Activated T-cell treated with anti-CD3 and anti-CD28 coated beads, Interleukin-2, amount 50 U/mL, for 72 hours (primary cell): ENCODE results near the gene ACAN. TPM values are rescaled to one million over a fixed set of nuclear protein-coding genes. Genes with fewer than 3 reads are reported as not detected.
A peak's percentile ranks its signal among the peaks of the same experiment; 100 is the strongest.

Experiments
- ATAC-seq, 2 donors: fragments of 150-1000 bp; cut with Tn5 transposase; replicated peaks in 1 of 2; 2 replicates each; pipeline ENCODE4 v1.10.0; 2021; ENCODE audit warnings: moderate library complexity in 2 of 2, mild to moderate bottlenecking in 1 of 2
- DNase-seq, 2 donors: peaks; one replicate each; pipeline ENCODE4 v3.0.0; 2021 to 2022; ENCODE audit warnings: mixed read lengths in 1 of 2
- H3K27ac Mint-ChIP-seq: one replicate; pipeline ENCODE4 v1.8.0; 2022; ENCODE audit warnings: mild to moderate bottlenecking, moderate library complexity, mixed read lengths
- H3K27me3 Mint-ChIP-seq: one replicate; pipeline ENCODE4 v1.8.0; 2022; ENCODE audit warnings: low read depth, mixed read lengths
- H3K36me3 Mint-ChIP-seq, 2 donors: one replicate each; pipeline ENCODE4 v1.8.0; 2022; ENCODE audit warnings: mixed read lengths in 2 of 2, mild to moderate bottlenecking in 1 of 2; ENCODE audit not compliant: insufficient read depth in 2 of 2
- H3K4me1 Mint-ChIP-seq: one replicate; pipeline ENCODE4 v1.8.0; 2022; ENCODE audit warnings: low read depth, mixed read lengths
- H3K4me3 Mint-ChIP-seq, 2 donors: one replicate each; pipeline ENCODE4 v1.8.0; 2022; ENCODE audit warnings: mild to moderate bottlenecking in 2 of 2, mixed read lengths in 2 of 2, moderate library complexity in 2 of 2
- H3K9me3 Mint-ChIP-seq, 2 donors: one replicate each; pipeline ENCODE4 v1.8.0; 2022; ENCODE audit warnings: mixed read lengths in 2 of 2
- total RNA-seq, 2 donors: library from RNA; stranded (reverse); gene quantifications; one replicate each; pipeline ENCODE4 v1.2.3, GENCODE V29; 2022

The ACAN gene
- not detected for total RNA-seq

- DNase-seq, result no peak
- no peak within 1 kb of the TSS for H3K27ac Mint-ChIP-seq
- peak within 1 kb of the TSS; percentile 77 to 80 for H3K4me3 Mint-ChIP-seq
- ATAC-seq, result no peak
- peaks cover 20% of the 10 kb centered on the region for H3K4me1 Mint-ChIP-seq
- peaks cover 0 to 3% of the 10 kb centered on the region in 2 donors for H3K36me3 Mint-ChIP-seq
- H3K9me3 Mint-ChIP-seq, result no peaks in the 10 kb centered on the region
- H3K27me3 Mint-ChIP-seq, result peaks cover 78% of the 10 kb centered on the region
Observed at GRCh38 chr15:88803241-88803919, at the start of gene ACAN. Gene ACAN (plus strand): TSS chr15:88803436. CDS start chr15:88836207, 32,771 bp downstream.

- H3K9me3 Mint-ChIP-seq, result no peaks in the 10 kb centered on the region
- ATAC-seq (no peak), DNase-seq (no peak)
- H3K27me3 Mint-ChIP-seq, result peaks cover 14% of the 10 kb centered on the region
- H3K4me1 Mint-ChIP-seq, result no peaks in the 10 kb centered on the region
- no peak overlapping the region for H3K4me3 Mint-ChIP-seq
- H3K27ac Mint-ChIP-seq, result no peak overlapping the region
- H3K36me3 Mint-ChIP-seq, result no peaks in the 10 kb centered on the region
Observed at GRCh38 chr15:88756521-88756920, 46.7 kb upstream of the ACAN start.

GRCh38 chr15:88756921-88757320, 46.3 kb upstream of the ACAN start:
- no peaks in the 10 kb centered on the region for H3K4me1 Mint-ChIP-seq
- DNase-seq (no peak), ATAC-seq (peak in 1 of 2 donors; percentile 36)
- no peak overlapping the region for H3K4me3 Mint-ChIP-seq
- no peaks in the 10 kb centered on the region for H3K36me3 Mint-ChIP-seq
- H3K27ac Mint-ChIP-seq, result no peak overlapping the region
- H3K27me3 Mint-ChIP-seq, result peaks cover 14% of the 10 kb centered on the region
- no peaks in the 10 kb centered on the region for H3K9me3 Mint-ChIP-seq

GRCh38 chr15:88759872-88760271, 43.4 kb upstream of the ACAN start:
- Mint-ChIP-seq H3K9me3 (no peaks in the 10 kb centered on the region), H3K4me3 (no peak overlapping the region), H3K4me1 (no peaks in the 10 kb centered on the region), H3K36me3 (no peaks in the 10 kb centered on the region), H3K27me3 (peaks cover 5% of the 10 kb centered on the region), H3K27ac (no peak overlapping the region)
- no peak for ATAC-seq
- no peak for DNase-seq

- Mint-ChIP-seq H3K36me3 (no peaks in the 10 kb centered on the region), H3K27me3 (peaks cover 10% of the 10 kb centered on the region), H3K9me3 (no peaks in the 10 kb centered on the region), H3K27ac (no peak overlapping the region), H3K4me3 (no peak overlapping the region), H3K4me1 (no peaks in the 10 kb centered on the region)
- DNase-seq, result no peak
- no peak for ATAC-seq
Observed at GRCh38 chr15:88764448-88764847, 38.8 kb upstream of the ACAN start.

GRCh38 chr15:88765212-88765611, 38.0 kb upstream of the ACAN start:
- H3K36me3 Mint-ChIP-seq, result peaks cover 0 to 2% of the 10 kb centered on the region in 2 donors
- no peak for DNase-seq
- peaks cover 0 to 3% of the 10 kb centered on the region in 2 donors for H3K9me3 Mint-ChIP-seq
- no peak overlapping the region for H3K4me3 Mint-ChIP-seq
- no peaks in the 10 kb centered on the region for H3K4me1 Mint-ChIP-seq
- H3K27ac Mint-ChIP-seq, result no peak overlapping the region
- H3K27me3 Mint-ChIP-seq, result peaks cover 17% of the 10 kb centered on the region
- ATAC-seq, result no peak

- Mint-ChIP-seq H3K36me3 (peaks cover 2 to 6% of the 10 kb centered on the region in 2 donors), H3K4me3 (peak overlapping the region in 1 of 2 donors; percentile 53)
Observed at GRCh38 chr15:88769161-88769971, 33.9 kb upstream of the ACAN start.

GRCh38 chr15:88775776-88776175, 27.5 kb upstream of the ACAN start:
- ATAC-seq (no peak), DNase-seq (no peak)
- H3K9me3 Mint-ChIP-seq, result peaks cover 2 to 4% of the 10 kb centered on the region in 2 donors
- peaks cover 11% of the 10 kb centered on the region for H3K27me3 Mint-ChIP-seq
- H3K4me3 Mint-ChIP-seq, result no peak overlapping the region
- H3K27ac Mint-ChIP-seq, result no peak overlapping the region
- H3K4me1 Mint-ChIP-seq, result no peaks in the 10 kb centered on the region
- peaks cover 1 to 5% of the 10 kb centered on the region in 2 donors for H3K36me3 Mint-ChIP-seq

More at GRCh38 chr15:88769161-88769971, 33.9 kb upstream of the ACAN start:
- DNase-seq, result no peak
- Mint-ChIP-seq H3K27me3 (peaks cover 33% of the 10 kb centered on the region), H3K4me1 (no peaks in the 10 kb centered on the region), H3K9me3 (peaks cover 0 to 3% of the 10 kb centered on the region in 2 donors), H3K27ac (no peak overlapping the region)
- no peak for ATAC-seq

- Mint-ChIP-seq H3K9me3 (peaks cover 2 to 4% of the 10 kb centered on the region in 2 donors), H3K27me3 (peaks cover 3% of the 10 kb centered on the region), H3K4me1 (no peaks in the 10 kb centered on the region), H3K27ac (no peak overlapping the region), H3K4me3 (no peak overlapping the region), H3K36me3 (peaks cover 1% of the 10 kb centered on the region in 2 donors)
- DNase-seq (no peak), ATAC-seq (no peak)
Observed at GRCh38 chr15:88776646-88777045, 26.6 kb upstream of the ACAN start.

GRCh38 chr15:88779944-88780343, 23.3 kb upstream of the ACAN start:
- ATAC-seq, result no peak
- H3K4me3 Mint-ChIP-seq, result no peak overlapping the region
- DNase-seq, result no peak
- H3K9me3 Mint-ChIP-seq, result peaks cover 2 to 4% of the 10 kb centered on the region in 2 donors
- H3K27me3 Mint-ChIP-seq, result peaks cover 6% of the 10 kb centered on the region
- H3K36me3 Mint-ChIP-seq, result peaks cover 0 to 1% of the 10 kb centered on the region in 2 donors
- H3K27ac Mint-ChIP-seq, result no peak overlapping the region
- no peaks in the 10 kb centered on the region for H3K4me1 Mint-ChIP-seq

- DNase-seq (no peak), ATAC-seq (no peak)
- no peak overlapping the region for H3K27ac Mint-ChIP-seq
- no peak overlapping the region for H3K4me3 Mint-ChIP-seq
- H3K4me1 Mint-ChIP-seq, result no peaks in the 10 kb centered on the region
- no peaks in the 10 kb centered on the region for H3K9me3 Mint-ChIP-seq
- H3K27me3 Mint-ChIP-seq, result peaks cover 6% of the 10 kb centered on the region
- H3K36me3 Mint-ChIP-seq, result no peaks in the 10 kb centered on the region
Observed at GRCh38 chr15:88782465-88782864, 20.8 kb upstream of the ACAN start.

GRCh38 chr15:88785217-88785616, 18.0 kb upstream of the ACAN start:
- Mint-ChIP-seq H3K36me3 (no peaks in the 10 kb centered on the region), H3K27me3 (peaks cover 6% of the 10 kb centered on the region), H3K9me3 (no peaks in the 10 kb centered on the region), H3K4me1 (no peaks in the 10 kb centered on the region), H3K4me3 (no peak overlapping the region), H3K27ac (no peak overlapping the region)
- no peak for DNase-seq
- no peak for ATAC-seq

GRCh38 chr15:88788036-88788435, 15.2 kb upstream of the ACAN start:
- ATAC-seq, result no peak
- H3K36me3 Mint-ChIP-seq, result no peaks in the 10 kb centered on the region
- DNase-seq, result no peak
- peaks cover 3% of the 10 kb centered on the region for H3K4me1 Mint-ChIP-seq
- no peak overlapping the region for H3K4me3 Mint-ChIP-seq
- H3K9me3 Mint-ChIP-seq, result no peaks in the 10 kb centered on the region
- H3K27ac Mint-ChIP-seq, result no peak overlapping the region
- H3K27me3 Mint-ChIP-seq, result peaks cover 16% of the 10 kb centered on the region
